Astrocyte of the hippocampus (primary cell): ENCODE data around the gene SIX5.

ENCODE experiments used
- DNase-seq: peaks from one replicate; pipeline ENCODE4 v3.0.0; 2011; ENCODE audit warnings: low read depth, low spot score

Gene SIX5

DNA sequence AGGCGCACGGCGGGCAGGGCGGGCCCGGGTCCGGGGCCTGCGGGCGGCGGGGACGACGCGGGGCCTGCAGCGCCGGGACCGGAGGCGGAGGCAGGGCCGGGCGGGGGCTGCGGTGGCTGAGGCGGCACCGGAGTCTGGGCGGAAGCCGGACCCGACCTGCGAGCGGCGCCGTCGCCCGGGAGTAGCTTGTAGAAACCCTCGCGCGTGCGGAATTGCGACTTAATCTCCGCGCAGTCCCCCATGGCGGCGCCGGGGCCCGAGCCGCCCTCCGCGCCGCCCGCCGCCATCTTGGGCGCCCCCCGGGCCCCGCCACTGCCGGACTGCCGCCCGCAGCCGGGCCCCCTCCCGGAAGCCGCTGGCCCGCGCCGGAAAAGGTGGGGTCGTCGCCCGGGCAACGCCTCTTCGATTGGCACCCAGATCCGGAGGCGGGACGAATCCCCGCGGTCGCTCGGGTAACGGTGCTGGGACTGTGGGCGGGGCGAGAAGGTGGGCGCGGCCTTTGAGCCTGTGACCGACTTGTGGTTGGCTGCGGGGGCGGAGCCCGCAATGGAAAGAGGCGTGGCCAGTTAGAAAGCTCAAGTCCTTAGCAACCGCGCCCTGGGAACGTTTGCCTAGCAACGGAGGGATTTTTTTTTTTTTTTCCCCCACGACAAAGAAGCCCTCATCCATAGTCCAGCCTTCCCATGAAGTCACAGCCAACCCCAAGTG is 23.6 kb upstream of the SIX5 start, which contains the start of gene DMWD:
Gene DMWD, minus strand, starts transcription at position 376 of the 708 bp plus-strand sequence. Its CDS starts 89 bp downstream, at position 287.
- DNase-seq, result peak; percentile 100

DNA sequence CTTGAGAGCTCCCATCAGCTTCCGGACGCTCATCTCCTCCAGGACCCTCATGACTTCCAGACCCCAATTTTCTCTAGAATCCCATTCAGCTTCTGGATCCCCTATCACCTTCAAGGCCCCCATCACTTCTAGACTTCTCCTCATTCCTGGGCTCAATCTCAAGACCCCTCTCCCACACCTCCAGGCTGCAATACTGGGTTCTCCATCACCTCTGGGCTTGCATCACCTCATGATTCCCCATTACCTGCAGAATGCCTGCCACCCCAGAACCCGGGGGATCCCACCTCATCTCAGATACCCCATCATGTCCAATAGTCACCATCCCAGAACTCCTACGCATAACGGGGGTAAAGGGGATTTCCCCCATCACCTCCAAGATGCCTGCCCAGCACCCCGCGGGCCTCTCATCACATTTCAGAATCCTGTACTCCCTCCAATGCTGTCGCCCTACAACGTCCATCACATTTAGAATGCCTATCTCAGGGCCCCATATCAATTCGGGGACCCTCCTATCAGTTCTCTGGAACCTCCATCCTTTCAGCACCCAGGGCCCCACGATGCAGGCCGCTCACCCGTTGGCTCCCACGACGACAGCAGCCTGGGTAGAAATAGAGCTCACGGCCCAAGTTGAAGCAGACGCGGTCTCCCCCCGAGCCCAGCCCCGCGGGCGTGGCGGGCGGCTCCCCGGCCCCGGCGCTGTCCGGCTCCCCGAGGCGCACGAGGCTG is 22.9 kb upstream of the SIX5 start:
- DNase-seq, result peak; percentile 42

DNA sequence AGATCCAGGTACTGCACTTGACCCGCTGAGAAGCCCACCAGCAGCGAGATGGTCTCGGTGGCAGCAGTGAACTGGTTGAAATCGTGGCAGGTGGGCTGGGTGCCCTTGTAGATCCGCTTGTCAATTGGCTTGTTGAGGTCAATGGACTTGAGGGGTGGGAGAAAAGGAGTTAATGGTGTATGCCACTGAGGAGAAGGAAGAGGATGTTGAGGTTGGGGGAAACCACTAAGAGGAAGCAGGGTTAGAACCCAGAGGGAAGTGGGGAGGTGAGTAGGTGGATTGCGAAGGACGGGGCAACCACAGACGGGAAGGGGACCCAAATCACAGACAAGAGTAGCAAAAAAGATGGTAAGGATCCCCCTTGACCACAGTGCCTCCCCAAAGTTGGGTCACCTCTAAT is 21.9 kb upstream of the SIX5 start:
- DNase-seq, result no peak

DNA sequence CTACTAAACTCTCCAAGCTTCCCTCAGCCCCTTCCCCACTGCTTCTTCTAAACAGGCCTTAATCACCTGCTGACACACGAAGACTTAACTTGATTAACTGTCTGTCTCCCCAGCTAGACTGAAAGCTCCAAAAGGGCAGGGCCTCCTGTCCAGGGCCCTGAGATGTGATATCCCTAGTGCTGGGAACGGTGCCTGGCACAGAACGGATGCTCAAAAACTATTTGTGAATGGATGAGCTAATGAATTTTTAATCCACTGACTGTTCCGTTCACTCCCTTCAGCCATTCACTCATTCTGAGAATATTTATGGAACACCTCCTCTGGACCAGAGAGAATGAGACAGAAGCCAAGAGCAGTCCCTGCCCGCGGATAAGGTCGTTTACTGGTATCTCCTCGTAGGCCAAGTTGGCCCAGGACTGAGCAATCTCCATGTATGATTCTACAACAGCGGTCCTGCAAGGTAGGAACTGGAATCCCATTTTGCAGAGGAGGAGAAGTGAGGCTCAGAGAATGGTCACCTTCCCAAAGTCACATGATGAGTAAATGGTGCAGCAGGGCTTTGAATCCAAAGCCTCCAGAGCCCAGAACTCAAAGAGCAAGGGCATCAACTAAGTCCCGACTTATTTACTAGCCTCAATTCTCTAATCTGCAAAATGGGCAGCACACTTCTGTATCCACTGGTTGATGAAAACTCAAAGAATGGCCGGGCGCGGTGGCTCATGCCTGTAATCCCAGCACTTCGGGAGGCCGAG is 20.2 kb upstream of the SIX5 start:
- no peak for DNase-seq

DNA sequence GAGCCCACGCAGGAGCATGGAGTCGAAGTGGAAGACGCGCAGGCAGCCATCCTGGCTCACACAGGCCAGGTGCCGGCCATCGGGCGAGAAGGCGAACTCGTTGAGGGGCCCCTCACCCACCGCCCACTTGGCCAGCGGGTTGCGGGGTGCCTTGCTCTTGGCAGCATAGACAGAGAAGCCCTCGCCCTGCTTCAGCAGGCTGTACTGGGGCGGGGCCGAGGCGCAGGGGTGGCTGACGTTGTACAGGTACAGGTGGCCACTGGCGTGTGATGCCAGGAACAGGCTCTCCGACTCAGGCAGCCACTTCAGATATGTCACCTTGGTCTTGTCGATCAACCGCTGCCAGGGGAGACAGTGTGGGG is 17.5 kb upstream of the SIX5 start:
- DNase-seq, result no peak

DNA sequence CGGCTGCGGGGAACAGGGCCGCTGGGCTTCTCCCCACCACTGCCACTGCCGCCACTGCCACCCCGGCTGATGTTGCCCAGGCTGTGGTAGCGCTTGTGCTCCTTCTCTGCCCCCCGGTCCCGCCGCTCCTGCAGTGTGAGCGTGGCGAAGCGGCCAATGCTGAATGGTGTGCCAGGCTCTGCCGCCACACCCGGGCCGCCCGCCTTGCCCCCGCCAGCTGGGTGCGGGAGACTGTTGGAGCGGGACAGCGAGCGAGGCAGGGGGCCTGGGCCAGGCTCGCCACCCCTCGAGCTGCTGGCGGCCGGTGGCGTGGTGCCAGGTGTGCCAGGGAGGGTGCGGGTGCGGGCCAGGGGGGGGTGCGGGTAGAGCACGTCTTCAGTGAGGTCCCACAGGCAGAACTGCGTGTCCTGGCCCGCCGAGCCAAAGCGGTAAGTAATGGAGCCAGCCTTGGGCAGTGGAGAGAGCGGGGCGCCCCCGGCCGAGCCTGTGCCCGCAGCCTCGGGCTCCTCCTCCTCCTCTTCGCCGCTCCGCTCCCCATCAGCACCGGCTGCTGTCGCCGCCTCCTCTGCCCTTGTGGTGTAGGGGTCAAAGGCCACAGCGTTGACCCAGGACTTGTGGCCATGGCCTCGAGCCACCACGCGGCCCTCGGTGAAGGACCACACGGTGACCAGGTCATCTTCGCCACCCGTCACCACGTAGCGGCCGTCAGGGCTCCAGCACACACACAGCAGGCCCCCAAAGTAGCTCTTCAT is 16.9 kb upstream of the SIX5 start:
- no peak for DNase-seq

DNA sequence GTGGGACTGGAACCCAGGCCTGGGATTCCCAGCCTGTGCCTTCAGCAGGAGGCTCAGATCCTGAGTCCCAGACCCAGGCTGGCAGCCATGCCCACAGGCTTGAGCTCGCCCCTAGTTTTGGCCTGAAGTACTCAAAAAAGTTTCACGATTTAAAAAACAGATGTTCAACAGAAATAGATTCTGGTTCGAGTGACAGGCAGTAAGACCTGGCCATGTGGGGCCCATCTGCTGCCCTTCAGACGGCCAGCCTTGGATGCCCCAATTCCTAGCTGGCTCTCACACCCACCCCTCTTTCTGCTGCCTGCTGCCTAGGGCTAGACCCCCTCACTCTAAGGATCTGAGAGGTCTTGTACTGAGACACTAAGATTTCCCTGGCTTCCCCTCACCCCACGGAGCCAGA is 16.0 kb upstream of the SIX5 start:
- no peak for DNase-seq

DNA sequence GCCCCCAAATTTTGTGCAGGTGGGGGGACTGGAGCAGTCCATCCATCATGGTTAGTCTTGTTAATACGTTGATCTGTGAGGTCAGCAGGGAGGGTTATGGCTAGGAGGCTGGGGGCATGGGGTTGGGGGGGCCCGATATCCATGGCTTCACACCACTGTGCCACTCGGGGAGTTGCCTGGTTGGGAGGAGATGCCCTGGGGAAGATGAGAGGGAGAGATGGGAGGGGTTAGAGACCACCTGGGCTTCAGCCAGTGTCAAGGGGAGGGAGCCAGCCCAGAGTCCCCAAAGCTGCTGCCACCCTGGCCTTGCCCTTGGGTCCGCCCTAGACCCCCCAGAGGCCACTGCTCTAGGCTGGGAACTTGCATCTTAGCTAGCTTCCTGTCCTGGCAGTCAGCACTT is 15.0 kb upstream of the SIX5 start:
- DNase-seq, result no peak

DNA sequence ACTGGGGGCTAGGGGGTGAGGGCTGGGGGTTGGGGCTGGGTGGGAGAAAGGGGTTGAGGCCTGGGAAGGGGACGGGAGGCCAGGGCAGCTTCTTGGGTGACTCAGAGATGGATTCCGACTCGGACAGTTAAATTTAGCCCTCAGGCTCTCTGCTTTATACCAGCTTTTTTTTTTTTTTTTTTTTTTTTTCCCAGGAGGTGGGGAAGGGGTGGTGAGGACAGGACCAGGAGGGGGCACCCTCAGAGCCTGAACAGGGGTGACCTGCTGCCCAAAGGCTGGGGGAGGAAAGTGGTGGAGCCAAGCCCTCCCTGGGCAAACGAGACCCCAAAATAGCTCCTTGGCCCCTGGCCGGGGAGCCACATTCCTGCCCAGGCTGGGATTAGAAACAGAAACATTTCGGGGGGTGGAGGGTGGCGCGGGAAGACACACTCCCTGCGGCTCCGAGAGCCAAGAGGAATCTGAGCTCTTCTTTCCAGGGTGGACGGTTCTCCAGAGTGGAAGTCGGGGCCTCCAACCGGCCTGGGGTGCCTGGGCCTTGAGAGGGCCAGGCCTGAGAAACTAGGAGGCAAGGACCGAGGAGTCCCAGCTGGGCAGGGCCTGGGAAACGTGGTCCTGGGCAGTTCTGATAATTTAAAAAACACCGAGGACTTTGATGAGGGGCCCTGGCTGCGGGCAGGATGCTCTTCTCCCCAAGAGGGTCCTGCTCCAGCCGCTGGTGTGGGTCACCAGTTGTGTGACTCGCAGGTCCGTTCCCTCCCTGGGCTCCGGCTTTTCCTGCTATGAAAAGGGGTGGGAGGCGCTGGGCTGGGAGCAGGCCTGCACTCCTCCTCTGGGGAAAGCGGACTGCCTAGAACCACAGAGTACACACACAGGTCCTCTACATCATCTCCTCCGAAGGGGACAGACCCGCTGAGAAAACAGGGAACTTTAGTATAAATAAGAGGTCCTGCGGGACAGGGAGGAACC is 14.1 kb upstream of the SIX5 start:
- peak; percentile 66 for DNase-seq

DNA sequence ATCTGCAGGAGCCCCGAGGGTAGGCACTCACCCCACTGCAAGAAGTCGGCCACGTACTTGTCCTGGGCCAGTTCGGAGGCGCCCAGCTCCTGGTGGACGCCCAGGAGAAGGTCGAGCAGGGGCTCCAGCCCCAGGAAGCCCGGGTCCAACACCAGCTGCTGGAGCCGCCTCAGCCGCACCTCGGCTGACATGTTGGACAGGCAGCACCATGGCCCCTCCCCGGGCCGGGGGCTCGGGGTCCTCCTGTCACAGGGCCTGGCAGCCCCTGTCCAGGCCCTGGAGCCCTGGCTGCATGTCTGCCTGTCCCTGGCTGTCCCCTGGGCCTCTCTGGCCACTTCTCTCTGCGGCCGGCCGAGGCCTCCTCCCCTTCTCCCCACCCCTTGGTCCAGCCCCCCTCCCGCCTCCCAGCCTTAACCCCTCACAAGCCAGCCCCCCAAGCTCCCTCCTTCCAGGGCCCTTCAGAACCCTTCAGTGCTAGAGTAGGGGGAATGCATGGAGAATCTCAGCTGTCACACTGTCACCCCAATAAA is 13.2 kb upstream of the SIX5 start, which contains the start of gene DMPK:
Gene DMPK, minus strand, starts transcription at position 329 of the 530 bp plus-strand sequence. Its CDS starts 138 bp downstream, at position 191.
- no peak for DNase-seq

DNA sequence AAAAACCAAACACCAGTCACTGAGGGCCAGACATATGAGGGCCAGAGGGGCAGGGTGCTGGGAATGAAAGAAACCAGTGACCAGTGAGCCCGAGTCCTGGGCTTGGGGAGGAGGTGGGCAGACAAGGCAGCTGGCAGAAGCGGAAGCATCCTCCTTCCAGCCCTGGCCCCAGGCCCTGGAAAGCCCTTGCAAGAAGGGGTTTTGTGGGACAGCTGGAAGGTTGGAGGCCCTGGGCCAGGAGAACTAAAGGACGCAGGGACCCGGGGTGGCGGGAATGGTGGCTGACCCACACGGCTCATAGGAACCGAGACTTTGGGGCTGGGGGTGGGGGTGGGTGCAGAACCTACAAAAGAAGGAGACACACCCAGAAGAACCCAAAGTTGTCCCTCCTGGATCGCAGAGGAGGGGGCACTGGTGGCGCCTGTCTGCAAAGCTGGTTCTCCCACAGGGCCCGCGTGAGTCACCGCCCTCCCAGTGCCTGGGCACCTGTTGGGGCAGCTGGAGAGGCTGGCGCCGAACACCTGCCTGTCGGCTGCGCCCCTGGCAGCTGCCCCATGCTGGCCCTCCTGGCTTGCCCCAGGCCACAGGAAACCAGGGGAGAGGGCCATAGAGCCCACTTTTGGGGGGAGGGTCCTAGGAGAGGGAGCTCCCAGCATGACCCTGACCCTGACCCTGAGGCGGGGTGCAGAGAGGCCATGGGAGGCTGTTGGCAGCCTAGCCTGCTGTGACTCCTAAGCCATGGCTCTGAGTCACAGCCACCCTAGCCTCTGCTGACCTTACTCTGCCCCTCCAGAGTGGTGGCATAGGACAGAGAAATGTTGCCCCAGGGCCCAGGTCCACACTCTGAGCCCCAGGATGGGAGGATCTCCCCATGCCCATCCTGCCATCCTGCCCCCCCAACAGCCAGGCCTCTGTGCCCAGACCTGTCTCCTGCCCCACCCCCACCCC is 12.4 kb upstream of the SIX5 start:
- no peak for DNase-seq

DNA sequence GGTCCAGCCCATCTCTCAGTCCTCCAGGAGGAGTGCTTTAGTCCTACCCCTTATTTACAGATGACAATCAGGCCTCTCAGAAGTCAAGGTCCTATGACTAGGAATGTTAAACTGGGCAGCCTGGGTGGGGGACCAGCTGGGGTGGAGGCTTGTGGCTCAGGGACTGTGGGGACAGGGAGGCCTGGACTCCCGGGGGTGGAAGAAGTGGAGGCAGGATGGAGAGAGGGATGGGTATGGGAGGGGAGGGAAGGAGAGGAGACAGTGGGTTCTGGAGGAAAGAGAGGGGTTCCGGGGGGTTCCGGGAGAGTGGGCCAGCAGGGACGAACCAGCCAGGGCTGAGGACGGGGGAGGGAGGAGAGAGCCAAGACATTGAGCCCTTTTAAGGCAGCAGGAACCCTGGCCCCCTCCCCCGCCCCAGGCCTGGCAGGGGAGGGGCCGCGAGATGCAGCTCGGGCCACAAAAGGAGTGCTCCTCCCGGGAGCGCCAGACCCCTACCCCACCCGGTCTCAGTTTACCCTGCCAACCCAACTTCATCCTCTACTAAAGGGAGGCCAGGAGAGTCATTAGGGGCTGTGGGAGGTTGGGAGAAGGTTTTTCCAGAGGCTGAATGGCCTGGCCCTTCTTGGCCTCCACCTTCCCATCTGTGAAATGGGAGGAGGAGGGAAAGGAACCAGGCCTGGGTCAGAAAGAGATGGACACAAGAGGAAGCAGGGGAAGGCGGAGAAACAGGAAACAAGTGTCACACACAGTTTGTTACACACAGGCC is 11.6 kb upstream of the SIX5 start:
- DNase-seq, result no peak

DNA sequence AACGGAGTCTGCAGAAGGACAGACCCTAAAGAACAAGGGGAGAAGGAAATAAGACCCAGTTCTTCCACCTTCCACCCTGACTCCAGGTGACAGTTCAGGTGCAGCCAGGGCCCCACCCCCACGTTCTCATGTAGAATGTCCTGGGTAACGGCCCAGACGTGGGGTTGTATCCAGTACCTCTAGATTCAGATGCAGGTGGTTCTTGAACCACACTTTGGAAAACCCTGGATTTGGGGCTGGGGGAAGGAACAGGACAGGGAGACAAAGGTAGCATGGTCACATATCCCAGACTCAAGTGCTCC is 11.0 kb upstream of the SIX5 start:
- DNase-seq, result no peak

DNA sequence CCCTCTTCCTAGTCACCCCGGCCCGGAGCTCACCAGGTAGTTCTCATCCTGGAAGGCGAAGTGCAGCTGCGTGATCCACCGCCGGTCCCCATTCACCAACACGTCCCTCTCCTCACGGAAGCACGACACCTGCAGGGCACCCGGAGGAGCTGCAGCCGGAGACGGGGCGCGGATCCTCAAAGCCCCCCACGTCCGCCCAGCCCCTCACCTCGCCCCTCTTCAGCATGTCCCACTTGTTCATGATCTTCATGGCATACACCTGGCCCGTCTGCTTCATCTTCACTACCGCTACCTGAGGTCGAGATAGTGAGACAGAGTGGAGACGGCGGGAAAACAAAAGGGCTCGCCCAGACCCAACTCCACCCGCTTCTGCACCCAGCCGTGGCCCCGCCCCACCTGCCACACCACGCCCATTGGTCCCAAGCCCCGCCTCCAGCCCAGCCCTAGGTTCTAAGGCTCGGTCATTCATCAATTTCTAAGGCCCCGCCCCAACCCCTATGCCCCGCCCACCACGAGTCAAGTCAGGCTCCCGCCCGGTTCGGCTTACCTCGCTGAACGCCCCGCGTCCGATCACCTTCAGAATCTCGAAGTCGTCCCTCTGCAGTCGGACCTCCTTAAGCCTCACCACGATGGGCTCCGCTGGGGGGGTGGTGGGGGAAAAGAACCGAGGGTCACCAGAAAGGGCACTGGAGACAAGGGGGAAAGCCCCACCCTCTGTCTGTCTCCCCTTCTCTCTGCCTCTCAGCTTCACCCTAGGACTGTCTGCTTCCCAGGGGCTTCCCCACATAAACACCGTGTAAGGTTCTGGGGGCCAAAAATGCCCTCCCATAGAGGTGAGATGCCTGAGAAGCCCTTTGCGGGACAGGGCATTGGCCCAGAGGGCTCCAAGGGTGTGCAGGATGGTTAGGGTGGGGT is 10.4 kb upstream of the SIX5 start:
- peak; percentile 85 for DNase-seq

DNA sequence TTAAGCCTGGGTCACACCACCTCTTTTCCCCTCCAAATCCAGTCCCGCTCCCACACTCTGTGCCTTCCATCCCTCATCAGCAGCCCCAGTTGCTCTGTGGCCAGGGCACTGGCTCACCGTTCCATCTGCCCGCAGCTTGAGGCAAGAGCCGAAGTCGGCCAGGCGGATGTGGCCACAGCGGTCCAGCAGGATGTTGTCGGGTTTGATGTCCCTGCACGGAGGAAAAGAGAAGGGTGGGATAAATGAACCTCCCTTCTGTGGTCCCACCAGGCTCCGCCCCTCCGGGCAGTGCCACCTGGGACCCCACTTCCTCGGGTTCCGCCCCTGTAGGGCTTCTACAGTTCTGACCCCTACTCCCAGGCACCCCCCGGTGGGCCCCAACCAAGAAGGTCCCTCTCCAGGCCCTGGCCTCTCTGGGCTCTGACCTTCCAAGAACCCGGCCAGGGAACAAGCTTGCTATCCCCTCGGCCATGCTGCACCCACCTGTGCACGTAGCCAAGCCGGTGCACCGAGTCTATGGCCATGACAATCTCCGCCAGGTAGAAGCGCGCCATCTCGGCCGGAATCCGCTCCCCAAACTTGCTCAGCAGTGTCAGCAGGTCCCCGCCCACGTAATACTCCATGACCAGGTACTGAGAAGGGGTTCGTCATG is 9.1 kb upstream of the SIX5 start:
- no peak for DNase-seq

DNA sequence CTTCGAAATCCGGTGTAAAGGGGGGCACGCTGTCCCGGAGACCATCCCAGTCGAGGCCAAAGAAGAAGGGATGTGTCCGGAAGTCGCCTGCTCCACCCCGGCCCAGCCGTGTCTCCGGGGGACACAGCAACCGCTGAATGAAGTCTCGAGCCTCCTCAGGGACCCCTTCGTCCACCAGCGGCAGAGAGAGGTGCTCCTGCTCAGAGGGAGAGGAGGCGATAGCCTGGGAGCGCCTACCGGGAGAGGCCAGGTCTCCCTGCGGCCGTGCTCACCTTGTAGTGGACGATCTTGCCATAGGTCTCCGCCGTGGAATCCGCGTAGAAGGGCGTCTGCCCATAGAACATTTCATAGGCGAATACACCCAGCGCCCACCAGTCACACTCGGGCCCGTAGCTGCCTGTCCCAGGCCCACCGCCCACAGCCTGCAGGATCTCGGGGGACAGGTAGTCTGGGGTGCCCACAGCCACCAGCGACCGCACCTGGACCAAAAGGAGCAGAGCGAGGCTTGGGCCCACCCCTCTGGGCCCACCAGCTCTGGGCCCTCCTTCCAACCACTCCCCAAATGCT is 8.4 kb upstream of the SIX5 start:
- DNase-seq, result no peak

DNA sequence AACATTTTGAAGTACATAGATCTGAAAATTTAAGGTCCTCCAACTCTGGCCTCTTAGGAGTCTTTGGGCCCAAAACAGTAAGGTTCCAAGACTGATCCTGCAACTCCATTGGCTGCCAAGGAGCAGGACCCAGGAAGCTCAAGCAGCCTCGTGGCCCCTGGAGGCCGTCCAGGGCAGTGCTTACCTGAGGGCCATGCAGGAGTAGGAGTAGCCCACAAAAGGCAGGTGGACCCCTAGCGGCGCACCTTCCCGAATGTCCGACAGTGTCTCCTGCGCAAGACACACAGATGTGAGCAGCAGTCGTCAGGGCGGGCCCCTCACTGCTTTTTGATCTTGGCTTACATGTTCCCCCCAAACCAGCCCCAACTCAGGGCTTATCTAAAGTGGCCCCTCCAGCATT is 5.7 kb upstream of the SIX5 start:
- no peak for DNase-seq
